ENCODE results near the gene SFT2D3.
"Not testable (repeated sequence)": the region's sequence is repeated elsewhere in the genome, so short reads cannot be mapped to it uniquely, and the experiment has no call there.

The SFT2D3 gene

GRCh38 chr2:127712999-127713398 is 11.7 kb downstream of the SFT2D3 start:
- DNase-seq = no peak

GRCh38 chr2:127713562-127713961 is 12.3 kb downstream of the SFT2D3 start:
- DNase-seq = no peak

- DNase-seq = no peak
Observed at GRCh38 chr2:127715778-127716449, 14.6 kb downstream of the SFT2D3 start.

GRCh38 chr2:127718271-127718670 is 17.0 kb downstream of the SFT2D3 start:
- DNase-seq = no peak

- no peak for DNase-seq
Observed at GRCh38 chr2:127719301-127720218, 18.3 kb downstream of the SFT2D3 start.

GRCh38 chr2:127721311-127721977 is 20.1 kb downstream of the SFT2D3 start:
- no peak for DNase-seq

GRCh38 chr2:127721978-127722355 is 20.7 kb downstream of the SFT2D3 start:
- DNase-seq = no peak

- DNase-seq = no peak
Observed at GRCh38 chr2:127722807-127723206, 21.5 kb downstream of the SFT2D3 start.

GRCh38 chr2:127726158-127726880 is 25.0 kb downstream of the SFT2D3 start:
- DNase-seq = no peak

GRCh38 chr2:127733113-127733815 is 32.0 kb downstream of the SFT2D3 start:
- DNase-seq = no peak

GRCh38 chr2:127733816-127734537 is 32.7 kb downstream of the SFT2D3 start:
- no peak for DNase-seq

GRCh38 chr2:127735044-127735443 is 33.7 kb downstream of the SFT2D3 start:
- DNase-seq = no peak

GRCh38 chr2:127735537-127736399 is 34.5 kb downstream of the SFT2D3 start:
- DNase-seq = no peak

- DNase-seq = no peak
Observed at GRCh38 chr2:127737892-127738291, 36.6 kb downstream of the SFT2D3 start.

GRCh38 chr2:127739800-127740199 is 38.5 kb downstream of the SFT2D3 start:
- DNase-seq = no peak

- no peak for DNase-seq
Observed at GRCh38 chr2:127740665-127741288, 39.5 kb downstream of the SFT2D3 start.

- no peak for DNase-seq
Observed at GRCh38 chr2:127743477-127744026, 42.3 kb downstream of the SFT2D3 start.

GRCh38 chr2:127747621-127748020 is 46.3 kb downstream of the SFT2D3 start:
- no peak for DNase-seq

GRCh38 chr2:127749537-127749936 is 48.2 kb downstream of the SFT2D3 start:
- not testable (repeated sequence) for DNase-seq

GRCh38 chr2:127753374-127753773 is 52.1 kb downstream of the SFT2D3 start:
- no peak for DNase-seq
